HG02885 (cell line): ENCODE results near the gene MBD1.
"Not testable (repeated sequence)": the region's sequence is repeated elsewhere in the genome, so short reads cannot be mapped to it uniquely, and the experiment has no call there.

Experiments
- ATAC-seq: cut with Tn5 transposase; IDR thresholded peaks from one replicate; pipeline ENCODE4 v1.9.1; 2021; ENCODE audit warnings: mild to moderate bottlenecking; ENCODE audit not compliant: unreplicated experiment, poor library complexity

The MBD1 gene

DNA sequence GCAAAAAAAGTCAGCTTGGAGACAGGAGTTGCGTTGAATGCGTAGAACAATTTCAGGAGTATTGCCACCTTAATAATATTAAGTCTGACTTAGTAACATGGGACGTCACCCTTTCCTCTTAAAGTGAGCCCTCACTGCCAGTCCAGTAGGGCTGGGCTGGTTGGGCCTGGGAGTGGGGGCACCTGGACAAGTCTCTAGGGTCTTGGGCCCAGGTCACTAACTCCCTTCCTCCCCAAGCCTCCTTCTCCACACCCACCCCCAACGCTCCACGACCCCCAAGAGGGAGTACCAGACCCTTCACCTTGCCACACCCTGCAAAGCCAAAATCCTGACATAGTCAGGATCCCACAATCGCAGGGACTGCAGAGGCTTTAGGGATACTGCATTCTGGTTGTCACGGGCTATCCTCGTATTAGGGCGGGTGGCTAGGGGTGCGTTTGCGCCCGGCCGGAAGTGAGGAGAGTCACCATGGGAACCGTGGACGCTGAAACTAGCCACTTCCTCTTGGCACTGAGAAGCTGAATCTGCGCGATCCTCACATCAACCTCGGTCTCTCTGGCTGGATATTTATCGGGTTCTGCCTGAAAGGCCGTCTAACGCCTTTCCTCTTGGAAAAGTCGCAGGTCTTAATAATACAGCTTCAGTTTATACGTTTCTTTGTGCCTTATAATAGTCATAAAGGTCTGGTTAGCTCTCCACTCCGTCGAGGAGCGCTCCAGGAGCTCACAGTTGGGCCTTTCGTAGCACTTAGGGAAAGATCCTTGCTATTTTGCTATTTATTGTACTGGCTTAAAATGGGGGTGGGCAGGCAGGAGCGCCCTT, 16.5 kb upstream of the MBD1 start:
- ATAC-seq = peak; percentile 100

GRCh38 chr18:50293039-50293438, 11.7 kb upstream of the MBD1 start:
- no peak for ATAC-seq

DNA sequence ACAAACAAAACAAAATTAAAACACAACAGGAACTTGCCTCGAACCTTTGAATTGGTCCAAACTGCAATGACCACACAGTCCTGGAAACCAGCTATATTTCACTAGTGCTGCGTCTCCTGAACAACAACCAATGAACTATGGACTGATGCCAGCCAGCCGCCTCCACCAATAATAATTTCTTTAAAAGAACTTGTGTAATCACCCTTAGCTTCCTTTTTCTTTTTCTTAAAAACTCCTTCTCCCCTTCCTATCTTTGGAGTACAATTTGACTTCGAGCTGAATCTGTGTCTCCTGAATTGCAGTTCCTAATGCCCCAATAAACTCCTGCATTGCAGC, 7.8 kb upstream of the MBD1 start:
- no peak for ATAC-seq

GRCh38 chr18:50288348-50289107, 7.2 kb upstream of the MBD1 start:
- ATAC-seq = not testable (repeated sequence)

- peak; percentile 89 for ATAC-seq
Observed at GRCh38 chr18:50287441-50288347, 6.4 kb upstream of the MBD1 start, which contains the start of gene CXXC1. TSS of gene CXXC1 (minus strand) at chr18:50287692. CDS start at chr18:50287589, 103 bp downstream.

- no peak for ATAC-seq
Observed at GRCh38 chr18:50287028-50287440, 5.7 kb upstream of the MBD1 start.

GRCh38 chr18:50286391-50287027, 5.2 kb upstream of the MBD1 start:
- peak; percentile 13 for ATAC-seq

DNA sequence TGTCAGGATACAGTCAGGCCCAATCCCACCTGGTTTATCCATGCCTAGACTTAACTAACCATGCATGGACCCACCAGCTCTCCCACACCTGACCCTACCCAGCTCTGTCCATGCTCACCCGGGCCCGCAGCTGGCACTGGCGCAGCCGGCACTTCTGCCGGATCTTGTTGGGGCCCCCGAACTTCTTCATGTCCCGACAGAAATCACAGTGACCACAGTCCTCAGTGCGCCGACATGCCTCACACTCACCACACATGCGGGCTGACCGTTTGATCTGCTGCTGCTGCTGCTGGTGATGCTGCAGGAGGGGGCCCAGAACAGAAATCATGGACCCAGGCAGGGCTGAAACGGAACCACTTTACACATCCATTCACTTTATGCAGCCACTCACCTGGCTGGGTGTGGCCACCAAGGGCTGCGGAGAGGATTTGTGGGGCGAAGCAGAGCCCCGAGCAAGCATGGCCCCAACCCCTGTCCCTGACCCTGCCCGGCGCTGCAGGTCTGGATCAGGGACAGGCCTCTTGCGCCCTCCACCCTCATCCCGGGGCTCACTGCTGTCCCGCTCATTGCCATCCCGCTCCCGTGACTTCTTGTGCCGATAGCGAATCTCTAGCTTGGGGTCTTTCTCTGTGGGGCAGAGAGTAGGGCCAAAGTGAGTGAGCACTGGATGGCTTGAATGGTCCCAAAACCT, 4.5 kb upstream of the MBD1 start:
- no peak for ATAC-seq

DNA sequence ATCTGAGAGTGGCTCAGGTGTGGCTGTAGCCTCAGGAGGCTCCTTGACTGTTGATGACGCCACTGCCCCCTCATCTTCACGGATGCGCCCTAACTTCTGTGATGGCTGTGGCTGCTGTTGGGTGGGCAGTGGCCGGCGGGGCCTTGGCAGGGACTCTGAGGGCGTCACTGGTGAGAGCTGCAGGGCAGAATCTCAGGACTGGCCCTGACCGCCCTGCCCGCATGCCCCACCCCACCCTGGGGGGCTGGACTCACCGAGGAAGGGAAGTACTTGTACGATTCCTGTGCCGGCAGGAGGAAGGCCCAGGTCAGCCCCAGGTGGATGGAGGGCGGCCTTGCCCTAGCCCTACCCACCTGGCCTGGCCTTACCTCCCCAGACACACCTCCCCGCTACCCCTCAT, 3.7 kb upstream of the MBD1 start:
- no peak for ATAC-seq

DNA sequence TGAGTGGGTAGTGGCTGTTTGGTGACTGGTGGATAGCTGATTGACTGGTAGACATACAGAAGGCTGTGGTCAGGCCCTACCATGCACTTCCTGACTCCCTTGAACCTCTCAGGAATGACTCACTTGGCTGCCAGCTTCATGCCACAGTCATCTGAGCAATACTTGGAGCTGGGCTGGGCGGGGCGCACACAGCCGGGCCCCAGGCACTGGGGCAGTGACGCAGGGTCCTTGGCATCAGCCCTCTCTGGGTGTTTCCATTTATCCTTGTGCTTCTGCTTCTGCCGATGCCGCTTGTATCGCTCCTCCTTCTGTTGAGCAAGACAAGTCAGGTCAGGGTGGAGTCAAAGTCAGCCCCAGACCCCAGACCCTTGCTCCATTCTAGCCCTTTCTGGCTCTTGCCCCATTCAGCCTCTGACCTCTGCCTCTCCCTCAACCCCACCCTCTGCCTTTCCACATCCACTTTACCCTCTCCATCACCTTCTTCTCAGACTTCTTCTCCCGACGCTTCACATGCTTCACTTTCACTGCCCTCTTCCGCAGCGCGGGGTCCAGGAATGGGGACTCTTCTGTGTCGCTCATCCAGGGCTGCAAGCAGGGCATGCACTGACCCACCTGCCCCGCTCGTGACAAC, 3.0 kb upstream of the MBD1 start:
- no peak for ATAC-seq

GRCh38 chr18:50283469-50284209, 2.3 kb upstream of the MBD1 start:
- no peak for ATAC-seq

DNA sequence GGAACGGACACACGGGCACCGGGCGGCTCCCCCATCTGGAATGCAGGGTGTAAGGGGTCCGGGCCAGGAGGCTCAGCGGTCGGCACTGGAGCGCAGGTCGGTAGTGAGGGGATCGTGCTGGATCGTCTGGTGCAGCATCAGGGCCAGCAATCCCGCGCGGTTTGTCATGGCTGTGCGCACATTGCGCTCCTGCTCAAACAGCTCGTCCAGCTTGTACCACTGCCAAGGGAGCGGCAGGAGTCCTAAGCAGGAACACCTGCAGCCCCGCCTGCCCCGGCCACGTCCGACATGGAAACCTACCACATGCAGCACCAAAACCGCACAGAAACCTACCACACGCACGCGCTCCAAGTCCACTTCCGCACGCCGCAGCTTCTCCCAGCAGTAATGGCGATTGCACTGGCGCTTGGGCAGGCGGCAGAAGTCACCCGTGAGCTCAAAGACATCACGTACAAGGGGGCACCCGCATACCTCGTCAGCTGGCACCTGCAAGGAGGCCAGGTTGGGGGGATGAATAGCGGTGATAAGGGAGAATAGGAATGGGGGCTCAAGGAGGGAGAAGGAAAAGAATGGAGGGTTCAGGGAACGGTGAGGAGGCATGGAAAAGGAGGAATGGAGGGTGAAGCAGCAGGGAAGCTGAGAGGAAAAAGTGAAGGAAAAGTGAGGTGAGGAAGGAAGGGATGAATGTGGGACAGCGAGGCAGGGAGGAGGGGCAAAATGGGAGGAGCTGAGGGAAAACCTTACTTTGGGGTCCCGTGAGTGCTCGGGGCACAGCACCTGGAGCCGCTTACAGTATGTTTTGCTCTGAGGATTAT, 1.4 kb upstream of the MBD1 start:
- no peak for ATAC-seq

DNA sequence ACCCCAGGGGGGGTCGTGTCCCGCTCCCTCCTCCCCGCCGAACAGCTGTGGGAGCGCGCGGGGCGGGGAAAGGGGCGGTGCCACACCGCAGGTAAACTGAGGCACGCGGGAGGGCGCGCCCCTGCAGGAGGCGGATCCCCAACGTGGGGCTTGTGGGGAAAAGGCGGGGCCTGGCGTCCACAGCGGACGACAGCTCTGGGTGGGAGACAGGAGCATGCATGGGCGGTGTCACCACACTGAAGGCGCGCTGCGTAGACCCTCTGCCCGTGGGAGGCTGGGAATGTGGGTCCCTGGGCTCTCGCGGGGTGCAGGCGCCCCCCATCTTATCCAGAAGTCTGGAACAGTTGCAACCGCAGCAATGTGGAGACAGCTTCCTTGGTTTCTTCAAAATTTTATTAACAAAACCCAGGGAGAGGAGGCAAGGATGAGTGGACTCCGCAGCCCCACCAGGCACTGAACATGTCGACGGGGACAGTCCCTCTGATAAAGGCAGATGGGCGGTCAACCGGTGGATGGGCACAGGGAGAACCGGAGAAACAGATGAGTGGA, 723 bp upstream of the MBD1 start:
- no peak for ATAC-seq

DNA sequence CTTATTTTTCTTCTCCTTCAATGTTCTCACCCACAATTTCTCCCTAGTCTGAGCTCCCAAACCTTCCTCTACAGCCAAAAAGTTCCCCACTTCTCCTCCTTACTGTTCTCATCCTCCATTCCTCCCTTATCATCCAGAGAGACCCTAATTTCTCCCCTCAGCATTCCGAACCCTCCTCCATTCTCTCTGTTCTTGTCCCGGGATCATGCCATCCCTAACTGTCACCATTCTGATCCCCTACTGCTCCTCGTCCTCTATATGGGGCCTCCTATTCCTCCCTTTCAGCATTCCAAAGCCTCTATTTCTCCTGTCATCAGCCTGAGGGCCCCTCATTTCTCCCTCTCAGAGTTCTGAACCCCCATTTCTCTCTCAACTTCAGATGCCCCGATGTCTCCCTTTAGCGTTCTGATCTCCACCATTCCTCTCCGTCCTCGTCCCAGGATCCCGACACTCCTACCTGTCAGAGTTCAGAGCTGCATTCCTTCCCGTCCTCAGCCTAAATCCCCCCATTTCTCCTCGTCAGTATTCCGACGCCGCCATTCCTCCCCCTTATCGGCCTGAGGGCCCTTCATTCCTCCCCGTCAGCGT, 522 bp downstream of the MBD1 start:
- ATAC-seq = no peak

DNA sequence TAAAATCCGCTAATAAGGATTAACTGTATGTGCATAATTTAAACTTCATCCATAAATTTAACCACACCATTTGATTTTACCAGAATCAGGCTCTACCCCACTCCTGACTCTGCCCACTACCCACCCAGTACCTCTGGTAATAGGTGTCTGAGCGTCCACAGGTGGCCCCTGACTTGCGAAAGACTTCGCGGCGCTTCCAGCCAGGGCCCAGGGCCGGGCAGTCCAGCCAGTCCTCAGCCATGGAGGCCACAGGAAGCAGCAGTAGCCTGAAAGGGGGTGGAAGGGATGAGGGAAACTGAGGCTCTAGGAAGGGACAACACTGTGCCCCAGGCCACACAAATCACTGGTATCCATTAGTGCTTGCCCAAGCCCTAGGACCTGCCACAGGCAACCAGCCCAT, 1.6 kb downstream of the MBD1 start:
- ATAC-seq = no peak

GRCh38 chr18:50277942-50278341, 3.4 kb downstream of the MBD1 start:
- no peak for ATAC-seq

- ATAC-seq = no peak
Observed at GRCh38 chr18:50276452-50276851, 4.9 kb downstream of the MBD1 start.
